OCI-LY3 (cell line): Measurements from ENCODE around the gene STK32B.

Source experiments
- EZH2phosphoT487 ChIP-seq: fragments of 200-600 bp; shearing (Covaris generic); IDR thresholded peaks from 2 replicates; pipeline ENCODE4 v1.6.1; 2018; ENCODE audit warnings: antibody characterized with exemption, mixed run types, low read depth
- TF ChIP-seq, protein P1 (sequence below): fragments of 200-600, 300-600 bp; sonication (generic); IDR thresholded peaks from 2 replicates; pipeline ENCODE4 v1.5.1; 2014; ENCODE audit warnings: antibody characterized with exemption, low read length, low read depth

DNA sequence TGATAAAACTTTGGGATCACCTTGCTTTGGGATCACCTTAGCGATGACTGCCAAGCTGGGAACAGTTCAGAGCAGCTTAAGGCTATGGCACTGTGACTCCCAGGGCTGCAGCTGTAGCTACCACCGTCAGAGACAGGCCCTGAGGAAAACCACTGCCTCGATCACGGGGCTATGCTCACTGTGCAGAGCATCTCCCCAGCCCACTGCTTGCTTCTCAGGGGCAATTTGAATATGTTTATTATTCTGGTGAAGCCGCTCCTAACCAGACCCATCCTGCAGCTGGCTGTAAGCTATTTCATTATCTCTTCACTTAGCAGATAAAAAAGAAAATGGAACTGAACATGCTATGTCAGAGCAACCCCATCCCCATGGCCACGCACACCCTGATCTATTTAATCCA is 328.6 kb downstream of the STK32B start:
- TF ChIP-seq, protein P1, sequence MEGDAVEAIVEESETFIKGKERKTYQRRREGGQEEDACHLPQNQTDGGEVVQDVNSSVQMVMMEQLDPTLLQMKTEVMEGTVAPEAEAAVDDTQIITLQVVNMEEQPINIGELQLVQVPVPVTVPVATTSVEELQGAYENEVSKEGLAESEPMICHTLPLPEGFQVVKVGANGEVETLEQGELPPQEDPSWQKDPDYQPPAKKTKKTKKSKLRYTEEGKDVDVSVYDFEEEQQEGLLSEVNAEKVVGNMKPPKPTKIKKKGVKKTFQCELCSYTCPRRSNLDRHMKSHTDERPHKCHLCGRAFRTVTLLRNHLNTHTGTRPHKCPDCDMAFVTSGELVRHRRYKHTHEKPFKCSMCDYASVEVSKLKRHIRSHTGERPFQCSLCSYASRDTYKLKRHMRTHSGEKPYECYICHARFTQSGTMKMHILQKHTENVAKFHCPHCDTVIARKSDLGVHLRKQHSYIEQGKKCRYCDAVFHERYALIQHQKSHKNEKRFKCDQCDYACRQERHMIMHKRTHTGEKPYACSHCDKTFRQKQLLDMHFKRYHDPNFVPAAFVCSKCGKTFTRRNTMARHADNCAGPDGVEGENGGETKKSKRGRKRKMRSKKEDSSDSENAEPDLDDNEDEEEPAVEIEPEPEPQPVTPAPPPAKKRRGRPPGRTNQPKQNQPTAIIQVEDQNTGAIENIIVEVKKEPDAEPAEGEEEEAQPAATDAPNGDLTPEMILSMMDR: no peak
- no peak for TF ChIP-seq EZH2phosphoT487
